ENCODE results near the gene SEMA3E.

SEMA3E gene

GRCh38 chr7:83338277-83338950 lies 310.5 kb downstream of the SEMA3E start:
- Histone ChIP-seq H3K27me3 (replicated peaks in 2 of 5; ENCODE audit: control insufficient read depth in 4 of 5, insufficient read depth in 5 of 5, low read length in 4 of 5) (no peaks in the 10 kb centered on the region), H3K4me1 (ENCODE audit: control extremely low read depth in 1 of 4, control insufficient read depth in 4 of 4, insufficient read depth in 4 of 4, low read length in 3 of 4) (no peaks in the 10 kb centered on the region), H3K9me3 (ENCODE audit: control extremely low read depth in 1 of 5, control insufficient read depth in 4 of 5, insufficient read depth in 2 of 5, low read depth in 1 of 5, low read length in 4 of 5) (no peaks in the 10 kb centered on the region), H3K36me3 (ENCODE audit: control insufficient read depth in 4 of 4, insufficient read depth in 4 of 4, low read length in 3 of 4) (no peaks in the 10 kb centered on the region), H3K4me3 (ENCODE audit: control insufficient read depth in 1 of 7, extremely low read depth in 1 of 7, insufficient read depth in 4 of 7, low read depth in 2 of 7, low read length in 6 of 7) (no peak overlapping the region), H3K27ac (ENCODE audit: insufficient read depth in 1 of 2, low read depth in 1 of 2, low read length in 2 of 2, poor library complexity in 1 of 2, severe bottlenecking in 2 of 2) (no peak overlapping the region)
- WGBS (ENCODE audit: insufficient coverage): 96% methylated on average over 4 of the region's 4 CpGs
- CTCF ChIA-PET: no interaction called here
- no peak for DNase-seq
- POLR2A ChIA-PET: no interaction called here

GRCh38 chr7:83337050-83337449 lies 311.9 kb downstream of the SEMA3E start:
- Histone ChIP-seq H3K4me1 (ENCODE audit: control extremely low read depth in 1 of 4, control insufficient read depth in 4 of 4, insufficient read depth in 4 of 4, low read length in 3 of 4) (no peaks in the 10 kb centered on the region), H3K9me3 (ENCODE audit: control extremely low read depth in 1 of 5, control insufficient read depth in 4 of 5, insufficient read depth in 2 of 5, low read depth in 1 of 5, low read length in 4 of 5) (no peaks in the 10 kb centered on the region), H3K27ac (ENCODE audit: insufficient read depth in 1 of 2, low read depth in 1 of 2, low read length in 2 of 2, poor library complexity in 1 of 2, severe bottlenecking in 2 of 2) (no peak overlapping the region), H3K36me3 (ENCODE audit: control insufficient read depth in 4 of 4, insufficient read depth in 4 of 4, low read length in 3 of 4) (no peaks in the 10 kb centered on the region), H3K4me3 (ENCODE audit: control insufficient read depth in 1 of 7, extremely low read depth in 1 of 7, insufficient read depth in 4 of 7, low read depth in 2 of 7, low read length in 6 of 7) (no peak overlapping the region), H3K27me3 (replicated peaks in 2 of 5; ENCODE audit: control insufficient read depth in 4 of 5, insufficient read depth in 5 of 5, low read length in 4 of 5) (no peaks in the 10 kb centered on the region)
- DNase-seq: no peak
- ChIA-PET CTCF (no interaction called here), POLR2A (no interaction called here)
- no CpG with 5 or more reads among the region's 2 CpGs for WGBS (ENCODE audit: insufficient coverage)

GRCh38 chr7:83326223-83326622 lies 322.7 kb downstream of the SEMA3E start:
- CTCF ChIA-PET: no interaction called here

GRCh38 chr7:83325083-83325482 lies 323.9 kb downstream of the SEMA3E start:
- Histone ChIP-seq H3K4me3 (ENCODE audit: control insufficient read depth in 1 of 7, extremely low read depth in 1 of 7, insufficient read depth in 4 of 7, low read depth in 2 of 7, low read length in 6 of 7) (no peak overlapping the region), H3K27me3 (replicated peaks in 2 of 5; ENCODE audit: control insufficient read depth in 4 of 5, insufficient read depth in 5 of 5, low read length in 4 of 5) (no peaks in the 10 kb centered on the region), H3K4me1 (ENCODE audit: control extremely low read depth in 1 of 4, control insufficient read depth in 4 of 4, insufficient read depth in 4 of 4, low read length in 3 of 4) (no peaks in the 10 kb centered on the region)

More at GRCh38 chr7:83326223-83326622, 322.7 kb downstream of the SEMA3E start:
- H3K27me3 ChIP-seq (replicated peaks in 2 of 5; ENCODE audit: control insufficient read depth in 4 of 5, insufficient read depth in 5 of 5, low read length in 4 of 5): no peaks in the 10 kb centered on the region
- H3K9me3 ChIP-seq (ENCODE audit: control extremely low read depth in 1 of 5, control insufficient read depth in 4 of 5, insufficient read depth in 2 of 5, low read depth in 1 of 5, low read length in 4 of 5): no peaks in the 10 kb centered on the region
- DNase-seq: no peak
- no peak overlapping the region for H3K4me3 ChIP-seq (ENCODE audit: control insufficient read depth in 1 of 7, extremely low read depth in 1 of 7, insufficient read depth in 4 of 7, low read depth in 2 of 7, low read length in 6 of 7)
- POLR2A ChIA-PET: no interaction called here
- 86% methylated on average over 2 of the region's 2 CpGs for WGBS (ENCODE audit: insufficient coverage)
- no peak overlapping the region for H3K27ac ChIP-seq (ENCODE audit: insufficient read depth in 1 of 2, low read depth in 1 of 2, low read length in 2 of 2, poor library complexity in 1 of 2, severe bottlenecking in 2 of 2)
- H3K36me3 ChIP-seq (ENCODE audit: control insufficient read depth in 4 of 4, insufficient read depth in 4 of 4, low read length in 3 of 4): no peaks in the 10 kb centered on the region
- H3K4me1 ChIP-seq (ENCODE audit: control extremely low read depth in 1 of 4, control insufficient read depth in 4 of 4, insufficient read depth in 4 of 4, low read length in 3 of 4): no peaks in the 10 kb centered on the region

GRCh38 chr7:83324596-83324995 lies 324.3 kb downstream of the SEMA3E start:
- Histone ChIP-seq H3K9me3 (ENCODE audit: control extremely low read depth in 1 of 5, control insufficient read depth in 4 of 5, insufficient read depth in 2 of 5, low read depth in 1 of 5, low read length in 4 of 5) (no peaks in the 10 kb centered on the region), H3K4me3 (ENCODE audit: control insufficient read depth in 1 of 7, extremely low read depth in 1 of 7, insufficient read depth in 4 of 7, low read depth in 2 of 7, low read length in 6 of 7) (no peak overlapping the region), H3K27ac (ENCODE audit: insufficient read depth in 1 of 2, low read depth in 1 of 2, low read length in 2 of 2, poor library complexity in 1 of 2, severe bottlenecking in 2 of 2) (no peak overlapping the region), H3K36me3 (ENCODE audit: control insufficient read depth in 4 of 4, insufficient read depth in 4 of 4, low read length in 3 of 4) (no peaks in the 10 kb centered on the region), H3K27me3 (replicated peaks in 2 of 5; ENCODE audit: control insufficient read depth in 4 of 5, insufficient read depth in 5 of 5, low read length in 4 of 5) (no peaks in the 10 kb centered on the region), H3K4me1 (ENCODE audit: control extremely low read depth in 1 of 4, control insufficient read depth in 4 of 4, insufficient read depth in 4 of 4, low read length in 3 of 4) (no peaks in the 10 kb centered on the region)
- no peak for DNase-seq
- ChIA-PET POLR2A (no interaction called here), CTCF (no interaction called here)
- 100% methylated on average over 2 of the region's 2 CpGs for WGBS (ENCODE audit: insufficient coverage)

More at GRCh38 chr7:83325083-83325482, 323.9 kb downstream of the SEMA3E start:
- no peak for DNase-seq
- POLR2A ChIA-PET: no interaction called here
- CTCF ChIA-PET: no interaction called here
- 96% methylated on average over 3 of the region's 5 CpGs for WGBS (ENCODE audit: insufficient coverage)
- no peak overlapping the region for H3K27ac ChIP-seq (ENCODE audit: insufficient read depth in 1 of 2, low read depth in 1 of 2, low read length in 2 of 2, poor library complexity in 1 of 2, severe bottlenecking in 2 of 2)
- no peaks in the 10 kb centered on the region for H3K9me3 ChIP-seq (ENCODE audit: control extremely low read depth in 1 of 5, control insufficient read depth in 4 of 5, insufficient read depth in 2 of 5, low read depth in 1 of 5, low read length in 4 of 5)
- H3K36me3 ChIP-seq (ENCODE audit: control insufficient read depth in 4 of 4, insufficient read depth in 4 of 4, low read length in 3 of 4): no peaks in the 10 kb centered on the region

GRCh38 chr7:83321011-83321410 lies 327.9 kb downstream of the SEMA3E start:
- no peak overlapping the region for H3K4me3 ChIP-seq (ENCODE audit: control insufficient read depth in 1 of 7, extremely low read depth in 1 of 7, insufficient read depth in 4 of 7, low read depth in 2 of 7, low read length in 6 of 7)
- no peaks in the 10 kb centered on the region for H3K4me1 ChIP-seq (ENCODE audit: control extremely low read depth in 1 of 4, control insufficient read depth in 4 of 4, insufficient read depth in 4 of 4, low read length in 3 of 4)
- no peak overlapping the region for H3K27ac ChIP-seq (ENCODE audit: insufficient read depth in 1 of 2, low read depth in 1 of 2, low read length in 2 of 2, poor library complexity in 1 of 2, severe bottlenecking in 2 of 2)
- no peak for DNase-seq
- no peaks in the 10 kb centered on the region for H3K36me3 ChIP-seq (ENCODE audit: control insufficient read depth in 4 of 4, insufficient read depth in 4 of 4, low read length in 3 of 4)
- H3K27me3 ChIP-seq (replicated peaks in 2 of 5; ENCODE audit: control insufficient read depth in 4 of 5, insufficient read depth in 5 of 5, low read length in 4 of 5): no peaks in the 10 kb centered on the region
- 100% methylated on average over 1 of the region's 1 CpG for WGBS (ENCODE audit: insufficient coverage)
- POLR2A ChIA-PET: no interaction called here
- no peaks in the 10 kb centered on the region for H3K9me3 ChIP-seq (ENCODE audit: control extremely low read depth in 1 of 5, control insufficient read depth in 4 of 5, insufficient read depth in 2 of 5, low read depth in 1 of 5, low read length in 4 of 5)
- CTCF ChIA-PET: interaction anchor here (1.1 kb wide), 1 partner anchor 12 kb away, joined by 3 read pairs; no protein-coding TSS in a partner anchor

GRCh38 chr7:83313931-83314330 lies 335.0 kb downstream of the SEMA3E start:
- DNase-seq: no peak
- CTCF ChIA-PET: no interaction called here
- Histone ChIP-seq H3K27me3 (replicated peaks in 2 of 5; ENCODE audit: control insufficient read depth in 4 of 5, insufficient read depth in 5 of 5, low read length in 4 of 5) (no peaks in the 10 kb centered on the region), H3K27ac (ENCODE audit: insufficient read depth in 1 of 2, low read depth in 1 of 2, low read length in 2 of 2, poor library complexity in 1 of 2, severe bottlenecking in 2 of 2) (no peak overlapping the region), H3K4me3 (ENCODE audit: control insufficient read depth in 1 of 7, extremely low read depth in 1 of 7, insufficient read depth in 4 of 7, low read depth in 2 of 7, low read length in 6 of 7) (no peak overlapping the region), H3K36me3 (ENCODE audit: control insufficient read depth in 4 of 4, insufficient read depth in 4 of 4, low read length in 3 of 4) (no peaks in the 10 kb centered on the region), H3K4me1 (ENCODE audit: control extremely low read depth in 1 of 4, control insufficient read depth in 4 of 4, insufficient read depth in 4 of 4, low read length in 3 of 4) (no peaks in the 10 kb centered on the region), H3K9me3 (ENCODE audit: control extremely low read depth in 1 of 5, control insufficient read depth in 4 of 5, insufficient read depth in 2 of 5, low read depth in 1 of 5, low read length in 4 of 5) (no peaks in the 10 kb centered on the region)
- WGBS (ENCODE audit: insufficient coverage): no CpG with 5 or more reads among the region's 1 CpG
- POLR2A ChIA-PET: no interaction called here
